Lower leg skin (tissue), 4 donors: Measurements from ENCODE around the gene OSCP1. TPM values are rescaled to one million over a fixed set of nuclear protein-coding genes. Genes with fewer than 3 reads are reported as not detected.
"Not testable (repeated sequence)": the region's sequence is repeated elsewhere in the genome, so short reads cannot be mapped to it uniquely, and the experiment has no call there.

Experiments
- DNase-seq, 2 donors: peaks; one replicate each; pipeline ENCODE4 v3.0.0-alpha.2; 2019; ENCODE audit warnings: low spot score in 2 of 2
- H3K4me3 ChIP-seq: fragments of 200-600 bp; sonication (generic); 2 replicates; pipeline ENCODE4 v1.5.1; 2017; ENCODE audit warnings: mild to moderate bottlenecking, low read depth; ENCODE audit not compliant: poor library complexity, severe bottlenecking
- POLR2A ChIP-seq, 2 donors: fragments of 450-650 bp; IDR thresholded peaks; one replicate each; pipeline ENCODE4 v1.6.1; 2016 to 2017; ENCODE audit warnings: antibody characterized with exemption in 2 of 2, mild to moderate bottlenecking in 1 of 2, moderate library complexity in 1 of 2
- WGBS, 2 donors: methylation state at CpG; one replicate each; pipeline ENCODE4 v1.1.5; 2018; 5-methylcytosine and 5-hydroxymethylcytosine counted together
- intact Hi-C: fragments of 100-400 bp; cut with DNase I; formaldehyde crosslinking; loops from one replicate; pipeline ENCODE4 v1.15.0; 2023; ENCODE audit warnings: low total_unique reads
- total RNA-seq, 4 donors: library from RNA; depleted of rRNA; stranded (reverse); fragments of >200 nt; gene quantifications; one replicate each; pipeline ENCODE4 v1.1.0, GENCODE V29; 2016
- TF ChIP-seq, protein P1 (sequence below), 3 donors: fragments of 450-650 bp; IDR thresholded peaks; one replicate each; pipeline ENCODE4 v1.5.1; 2016; ENCODE audit warnings: antibody characterized with exemption in 3 of 3, mild to moderate bottlenecking in 3 of 3, moderate library complexity in 2 of 3

OSCP1 gene
- total RNA-seq, 4 donors from 2014 or later = 4.0 to 8.5 (median 4.8) TPM

- no peak overlapping the region for H3K4me3 ChIP-seq
- TF ChIP-seq POLR2A (IDR thresholded peaks at IDR 0.05) = no peak
- TF ChIP-seq, protein P1, sequence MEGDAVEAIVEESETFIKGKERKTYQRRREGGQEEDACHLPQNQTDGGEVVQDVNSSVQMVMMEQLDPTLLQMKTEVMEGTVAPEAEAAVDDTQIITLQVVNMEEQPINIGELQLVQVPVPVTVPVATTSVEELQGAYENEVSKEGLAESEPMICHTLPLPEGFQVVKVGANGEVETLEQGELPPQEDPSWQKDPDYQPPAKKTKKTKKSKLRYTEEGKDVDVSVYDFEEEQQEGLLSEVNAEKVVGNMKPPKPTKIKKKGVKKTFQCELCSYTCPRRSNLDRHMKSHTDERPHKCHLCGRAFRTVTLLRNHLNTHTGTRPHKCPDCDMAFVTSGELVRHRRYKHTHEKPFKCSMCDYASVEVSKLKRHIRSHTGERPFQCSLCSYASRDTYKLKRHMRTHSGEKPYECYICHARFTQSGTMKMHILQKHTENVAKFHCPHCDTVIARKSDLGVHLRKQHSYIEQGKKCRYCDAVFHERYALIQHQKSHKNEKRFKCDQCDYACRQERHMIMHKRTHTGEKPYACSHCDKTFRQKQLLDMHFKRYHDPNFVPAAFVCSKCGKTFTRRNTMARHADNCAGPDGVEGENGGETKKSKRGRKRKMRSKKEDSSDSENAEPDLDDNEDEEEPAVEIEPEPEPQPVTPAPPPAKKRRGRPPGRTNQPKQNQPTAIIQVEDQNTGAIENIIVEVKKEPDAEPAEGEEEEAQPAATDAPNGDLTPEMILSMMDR (IDR thresholded peaks at IDR 0.05) = no peak
- 42 to 43% methylated on average over 26 of the region's 26 CpGs for WGBS, 2 donors
- intact Hi-C loops = no loop called here
- DNase-seq = no peak
Observed at GRCh38 chr1:36481771-36482723, 31.8 kb upstream of the OSCP1 start.

- WGBS, 2 donors = 84% methylated on average over 6 of the region's 6 CpGs
- no peak overlapping the region for H3K4me3 ChIP-seq
- intact Hi-C loops = no loop called here
Observed at GRCh38 chr1:36481091-36481490, 30.8 kb upstream of the OSCP1 start.

GRCh38 chr1:36480161-36480560 lies 29.9 kb upstream of the OSCP1 start:
- H3K4me3 ChIP-seq = no peak overlapping the region
- TF ChIP-seq, protein P1 (IDR thresholded peaks at IDR 0.05) = no peak
- TF ChIP-seq POLR2A (IDR thresholded peaks at IDR 0.05) = no peak
- intact Hi-C loops = no loop called here
- DNase-seq = peak in 1 of 2 donors; percentile 56
- WGBS, 2 donors = 89 to 94% methylated on average over 2 of the region's 2 CpGs

More at GRCh38 chr1:36481091-36481490, 30.8 kb upstream of the OSCP1 start:
- peak in 1 of 2 donors; percentile 68 for DNase-seq
- TF ChIP-seq, protein P1 (IDR thresholded peaks at IDR 0.05) = no peak
- TF ChIP-seq POLR2A (IDR thresholded peaks at IDR 0.05) = no peak

GRCh38 chr1:36479505-36480051 lies 29.3 kb upstream of the OSCP1 start:
- DNase-seq = no peak
- no peak for TF ChIP-seq POLR2A (IDR thresholded peaks at IDR 0.05)
- TF ChIP-seq, protein P1 (IDR thresholded peaks at IDR 0.05) = no peak
- intact Hi-C loops = no loop called here
- 80 to 94% methylated on average over 2 of the region's 2 CpGs for WGBS, 2 donors
- no peak overlapping the region for H3K4me3 ChIP-seq

DNA sequence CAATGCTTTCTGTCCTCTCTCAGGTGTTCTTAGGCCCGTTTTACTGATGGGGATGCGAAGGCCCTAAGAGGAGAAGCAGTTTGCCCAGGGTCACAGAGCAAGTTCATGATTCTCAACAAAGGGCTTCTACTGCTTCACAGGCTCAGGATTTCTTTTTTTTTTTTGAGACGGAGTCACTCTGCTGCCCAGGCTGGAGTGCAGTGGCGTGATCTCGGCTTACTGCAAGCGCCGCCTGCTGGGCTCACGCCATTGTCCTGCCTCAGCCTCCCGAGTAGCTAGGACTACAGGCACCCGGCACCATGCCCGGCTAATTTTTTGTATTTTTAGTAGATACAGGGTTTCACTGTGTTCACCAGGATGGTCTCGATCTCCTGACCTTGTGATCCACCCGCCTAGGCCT lies 27.4 kb upstream of the OSCP1 start:
- DNase-seq, intact Hi-C loops: not testable (repeated sequence)
- 88% methylated on average over 13 of the region's 13 CpGs for WGBS, 2 donors

DNA sequence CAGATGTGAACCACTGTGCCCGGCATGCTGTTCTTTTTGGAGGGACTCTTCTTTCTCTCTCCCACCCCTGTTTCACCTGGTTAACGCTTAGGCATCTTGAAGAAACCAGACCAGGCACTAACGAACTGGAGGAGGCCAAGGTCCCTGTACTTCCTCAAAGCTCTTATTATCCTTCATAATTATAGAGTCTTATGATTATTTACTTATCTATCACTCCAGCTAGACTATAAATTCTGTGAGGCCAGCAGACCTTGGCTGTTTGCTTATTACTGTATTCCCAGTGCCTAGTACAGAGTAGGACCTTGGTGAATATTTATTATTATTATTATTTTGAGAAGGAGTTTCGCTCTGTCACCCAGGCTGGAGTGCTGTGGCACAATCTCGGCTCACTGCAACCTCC lies 26.7 kb upstream of the OSCP1 start:
- TF ChIP-seq, protein P1 (IDR thresholded peaks at IDR 0.05) = no peak
- TF ChIP-seq POLR2A (IDR thresholded peaks at IDR 0.05) = no peak
- no peak overlapping the region for H3K4me3 ChIP-seq
- intact Hi-C loops = no loop called here
- DNase-seq = no peak
- WGBS, 2 donors = 82 to 85% methylated on average over 5 of the region's 5 CpGs

More for the DNA sequence above, 27.4 kb upstream of the OSCP1 start:
- not testable (repeated sequence) for H3K4me3 ChIP-seq
